H9 (cell line): ENCODE measurements around the gene SATB2. TPM values are rescaled to one million over a fixed set of nuclear protein-coding genes. Genes with fewer than 3 reads are reported as not detected.

Source experiments
- DNase-seq: peaks from one replicate; pipeline ENCODE4 v3.0.0-alpha.2; 2017
- H2AFZ ChIP-seq: one replicate; pipeline ENCODE4 v1.6.1; 2013; ENCODE audit warnings: mild to moderate bottlenecking, low read length, control low read depth, moderate library complexity
- H2AK5ac ChIP-seq: 2 replicates; pipeline ENCODE4 v1.6.1; 2013; ENCODE audit warnings: low read length, control low read depth, mixed read lengths; ENCODE audit not compliant: insufficient read length
- H2BK120ac ChIP-seq: one replicate; pipeline ENCODE4 v1.6.1; 2013; ENCODE audit warnings: low read depth, mild to moderate bottlenecking, low read length, control low read depth, inconsistent platforms; ENCODE audit not compliant: poor library complexity, severe bottlenecking
- H2BK12ac ChIP-seq: 2 replicates; pipeline ENCODE4 v1.6.1; 2013; ENCODE audit warnings: low read length, control low read depth, mixed read lengths, low read depth; ENCODE audit not compliant: insufficient read length
- H2BK15ac ChIP-seq: 2 replicates; pipeline ENCODE4 v1.6.1; 2013; ENCODE audit warnings: low read depth, low read length, control low read depth
- H2BK20ac ChIP-seq: one replicate; pipeline ENCODE4 v1.6.1; 2013; ENCODE audit warnings: low read depth, mild to moderate bottlenecking, low read length, control low read depth, inconsistent platforms; ENCODE audit not compliant: poor library complexity, severe bottlenecking
- H2BK5ac ChIP-seq: 2 replicates; pipeline ENCODE4 v1.6.1; 2013; ENCODE audit warnings: low read length, control low read depth, mixed read lengths; ENCODE audit not compliant: insufficient read length
- H3K14ac ChIP-seq: 2 replicates; pipeline ENCODE4 v1.6.1; 2013; ENCODE audit warnings: low read length, control low read depth; ENCODE audit not compliant: insufficient read depth
- H3K18ac ChIP-seq: 2 replicates; pipeline ENCODE4 v1.6.1; 2013; ENCODE audit warnings: low read depth, mild to moderate bottlenecking, mixed read lengths, low read length, control low read depth; ENCODE audit not compliant: insufficient read length
- H3K23ac ChIP-seq: 2 replicates; pipeline ENCODE4 v1.6.1; 2013; ENCODE audit warnings: low read length, control low read depth, mixed read lengths, low read depth; ENCODE audit not compliant: insufficient read length
- H3K23me2 ChIP-seq: 2 replicates; pipeline ENCODE4 v1.6.1; 2013; ENCODE audit warnings: low read depth, mild to moderate bottlenecking, mixed read lengths, low read length, control low read depth; ENCODE audit not compliant: insufficient read length, poor library complexity, severe bottlenecking
- H3K27ac ChIP-seq: 2 replicates; pipeline ENCODE4 v1.5.1; 2013; ENCODE audit warnings: low read length, control low read depth, mixed read lengths, low read depth; ENCODE audit not compliant: insufficient read length
- H3K27me3 ChIP-seq: 2 replicates; pipeline ENCODE4 v1.6.1; 2013; ENCODE audit warnings: low read length, control low read depth, inconsistent platforms; ENCODE audit not compliant: insufficient read depth
- H3K4ac ChIP-seq: 2 replicates; pipeline ENCODE4 v1.6.1; 2013; ENCODE audit warnings: low read depth, mild to moderate bottlenecking, control low read depth, inconsistent platforms, low read length, moderate library complexity
- H3K4me1 ChIP-seq: 2 replicates; pipeline ENCODE4 v1.6.1; 2013; ENCODE audit warnings: low read length, control low read depth, inconsistent platforms; ENCODE audit not compliant: insufficient read depth
- H3K4me2 ChIP-seq: 2 replicates; pipeline ENCODE4 v1.6.1; 2013; ENCODE audit warnings: low read length, control low read depth, mixed read lengths; ENCODE audit not compliant: insufficient read length, insufficient read depth
- H3K56ac ChIP-seq: 2 replicates; pipeline ENCODE4 v1.6.1; 2013; ENCODE audit warnings: low read depth, mild to moderate bottlenecking, mixed read lengths, low read length, control low read depth; ENCODE audit not compliant: insufficient read length
- H3K79me1 ChIP-seq: 2 replicates; pipeline ENCODE4 v1.6.1; 2013; ENCODE audit warnings: low read depth, mild to moderate bottlenecking, moderate library complexity, low read length, control low read depth, inconsistent platforms; ENCODE audit not compliant: insufficient read depth, poor library complexity, severe bottlenecking
- H3K79me2 ChIP-seq: 2 replicates; pipeline ENCODE4 v1.6.1; 2013; ENCODE audit warnings: low read length, control low read depth, inconsistent platforms; ENCODE audit not compliant: insufficient read depth
- H3K9ac ChIP-seq: 2 replicates; pipeline ENCODE4 v1.6.1; 2013; ENCODE audit warnings: low read length, control low read depth, mixed read lengths; ENCODE audit not compliant: insufficient read length; ENCODE audit errors: extremely low read depth
- H3K9me3 ChIP-seq: one replicate; pipeline ENCODE4 v1.6.1; 2013; ENCODE audit warnings: low read depth, low read length, inconsistent platforms; ENCODE audit not compliant: control insufficient read depth
- H3T11ph ChIP-seq: one replicate; pipeline ENCODE4 v1.6.1; 2013; ENCODE audit warnings: mild to moderate bottlenecking, low read length, control low read depth, inconsistent platforms
- H4K20me1 ChIP-seq: one replicate; pipeline ENCODE4 v1.6.1; 2013; ENCODE audit not compliant: control insufficient read depth, insufficient read length, insufficient read depth
- H4K5ac ChIP-seq: 2 replicates; pipeline ENCODE4 v1.6.1; 2013; ENCODE audit warnings: low read depth, mild to moderate bottlenecking, mixed read lengths, low read length, control low read depth; ENCODE audit not compliant: insufficient read length
- H4K8ac ChIP-seq: replicated peaks from 2 replicates; pipeline ENCODE4 v1.6.1; 2013; ENCODE audit warnings: low read length, control low read depth, mixed read lengths, low read depth; ENCODE audit not compliant: insufficient read length
- H4K91ac ChIP-seq: 2 replicates; pipeline ENCODE4 v1.6.1; 2013; ENCODE audit warnings: low read depth, mild to moderate bottlenecking, moderate library complexity, mixed read lengths, low read length, control low read depth; ENCODE audit not compliant: insufficient read length
- H3K27ac Mint-ChIP-seq, 3 experiments: 2 replicates in 2 of 3; 3 replicates in 1 of 3; pipeline ENCODE4 v1.8.0; 2020 to 2021; ENCODE audit warnings: mixed read lengths in 3 of 3, mild to moderate bottlenecking in 1 of 3, moderate library complexity in 1 of 3
- H3K27me3 Mint-ChIP-seq: 2 replicates; pipeline ENCODE4 v1.8.0; 2021; ENCODE audit warnings: low read depth, mild to moderate bottlenecking, moderate library complexity, mixed read lengths
- H3K36me3 Mint-ChIP-seq, 3 experiments: 2 replicates in 2 of 3; 3 replicates in 1 of 3; pipeline ENCODE4 v1.8.0; 2020 to 2021; ENCODE audit warnings: low read depth in 3 of 3, mixed read lengths in 3 of 3; ENCODE audit not compliant: insufficient read depth in 1 of 3
- H3K4me1 Mint-ChIP-seq, 2 experiments: 2 replicates each; pipeline ENCODE4 v1.8.0; 2020; ENCODE audit warnings: mixed read lengths in 2 of 2
- H3K4me3 Mint-ChIP-seq, 2 experiments: 2 replicates in 1 of 2; 3 replicates in 1 of 2; pipeline ENCODE4 v1.8.0; 2020 to 2021; ENCODE audit warnings: mild to moderate bottlenecking in 2 of 2, mixed read lengths in 2 of 2, moderate library complexity in 1 of 2
- H3K9me3 Mint-ChIP-seq, 2 experiments: 2 replicates in 1 of 2; 3 replicates in 1 of 2; pipeline ENCODE4 v1.8.0; 2020; ENCODE audit warnings: mild to moderate bottlenecking in 2 of 2, mixed read lengths in 2 of 2, moderate library complexity in 1 of 2
- WGBS: extraction: QIAGEN DNeasy Blood & Tissue Kit; methylation state at CpG from one replicate; pipeline ENCODE4 v1.1.7; 2013; ENCODE audit warnings: missing lambda C conversion rate, low lambda C conversion rate, mixed read lengths; ENCODE audit not compliant: insufficient read length; ENCODE audit errors: extremely low coverage; 5-methylcytosine and 5-hydroxymethylcytosine counted together
- total RNA-seq: library from RNA; stranded (reverse); gene quantifications from 2 replicates; pipeline ENCODE4 v1.2.1, GENCODE V29; 2021
- TF ChIP-seq, protein P1 (sequence below): fragments of 200-600 bp; sonication (generic); conservative IDR thresholded peaks from 3 replicates; pipeline ENCODE4 v1.8.0; 2021; ENCODE audit warnings: antibody characterized with exemption, mild to moderate bottlenecking

SATB2 gene
- total RNA-seq, 1 experiment from 2014 or later = 23.8 TPM

DNA sequence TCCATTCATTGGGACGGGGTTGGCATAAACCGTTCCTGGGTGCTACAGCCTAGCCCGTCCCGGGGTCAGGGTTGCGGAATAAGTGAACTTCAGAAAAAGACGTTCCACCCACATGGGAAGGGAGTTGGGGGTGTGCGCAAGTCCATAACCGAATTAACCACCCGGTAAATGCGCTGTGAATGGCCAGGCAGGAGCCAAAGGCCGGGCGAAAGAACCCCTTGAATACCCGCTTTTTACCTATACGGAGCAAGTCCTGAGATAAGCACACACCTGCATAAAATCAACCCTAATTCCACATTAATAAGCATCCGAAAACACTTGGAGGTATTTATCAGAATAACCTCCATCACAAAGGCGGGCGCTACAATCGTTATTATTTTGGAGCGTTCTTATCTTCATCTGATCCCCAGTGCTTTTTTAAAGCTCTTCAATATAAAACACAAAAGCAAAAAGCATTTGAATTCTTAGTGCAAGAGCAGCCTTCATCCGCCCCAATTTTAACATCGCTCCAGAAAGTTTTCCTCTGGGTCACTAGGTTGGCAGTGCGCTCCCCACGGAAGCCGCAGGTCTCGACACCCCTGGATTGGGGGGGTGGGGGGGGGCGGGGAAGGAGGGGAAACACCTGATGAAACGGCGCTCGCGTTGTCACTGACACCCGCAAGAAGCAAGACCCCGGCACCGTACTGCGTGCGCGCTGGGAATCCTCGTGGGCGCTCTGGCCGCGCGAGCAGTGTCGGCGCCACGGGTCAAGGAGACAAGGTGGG is 1.2 kb downstream of the SATB2 start:
- peaks cover 34% of the 10 kb centered on the region for H3K27me3 Mint-ChIP-seq
- Histone ChIP-seq H3K14ac (no peak overlapping the region), H3K18ac (no peak overlapping the region), H2BK12ac (no peak overlapping the region), H3K9ac (no peak overlapping the region), H3K4me1 (no peaks in the 10 kb centered on the region), H4K91ac (no peak overlapping the region), H3K9me3 (no peaks in the 10 kb centered on the region), H3T11ph (no peak overlapping the region), H2BK5ac (no peak overlapping the region), H3K79me2 (no peaks in the 10 kb centered on the region), H3K79me1 (no peaks in the 10 kb centered on the region), H4K8ac (no peak overlapping the region), H3K27ac (no peak overlapping the region), H2AFZ (no peak overlapping the region), H4K5ac (no peak overlapping the region), H2AK5ac (no peak overlapping the region), H2BK120ac (no peak overlapping the region), H2BK20ac (no peak overlapping the region), H3K23me2 (peaks cover 28% of the 10 kb centered on the region), H3K56ac (no peak overlapping the region), H2BK15ac (no peak overlapping the region), H3K23ac (no peak overlapping the region), H3K27me3 (peaks cover 2% of the 10 kb centered on the region; the same call in 1 of the 2 replicates), H3K4ac (no peak overlapping the region), H4K20me1 (no peaks in the 10 kb centered on the region), H3K4me2 (peak overlapping the region; percentile 92)
- no CpG with 5 or more reads among the region's 44 CpGs for WGBS
- peaks cover 27 to 34% of the 10 kb centered on the region in 2 experiments for H3K4me1 Mint-ChIP-seq
- H3K9me3 Mint-ChIP-seq = no peaks in the 10 kb centered on the region; a peak in 1 of 5 replicates
- no peak overlapping the region for H3K27ac Mint-ChIP-seq
- H3K36me3 Mint-ChIP-seq = peaks cover 0 to 1% (median 0%) of the 10 kb centered on the region in 3 experiments; a peak in 2 of 7 replicates
- DNase-seq = no peak
- TF ChIP-seq, protein P1, sequence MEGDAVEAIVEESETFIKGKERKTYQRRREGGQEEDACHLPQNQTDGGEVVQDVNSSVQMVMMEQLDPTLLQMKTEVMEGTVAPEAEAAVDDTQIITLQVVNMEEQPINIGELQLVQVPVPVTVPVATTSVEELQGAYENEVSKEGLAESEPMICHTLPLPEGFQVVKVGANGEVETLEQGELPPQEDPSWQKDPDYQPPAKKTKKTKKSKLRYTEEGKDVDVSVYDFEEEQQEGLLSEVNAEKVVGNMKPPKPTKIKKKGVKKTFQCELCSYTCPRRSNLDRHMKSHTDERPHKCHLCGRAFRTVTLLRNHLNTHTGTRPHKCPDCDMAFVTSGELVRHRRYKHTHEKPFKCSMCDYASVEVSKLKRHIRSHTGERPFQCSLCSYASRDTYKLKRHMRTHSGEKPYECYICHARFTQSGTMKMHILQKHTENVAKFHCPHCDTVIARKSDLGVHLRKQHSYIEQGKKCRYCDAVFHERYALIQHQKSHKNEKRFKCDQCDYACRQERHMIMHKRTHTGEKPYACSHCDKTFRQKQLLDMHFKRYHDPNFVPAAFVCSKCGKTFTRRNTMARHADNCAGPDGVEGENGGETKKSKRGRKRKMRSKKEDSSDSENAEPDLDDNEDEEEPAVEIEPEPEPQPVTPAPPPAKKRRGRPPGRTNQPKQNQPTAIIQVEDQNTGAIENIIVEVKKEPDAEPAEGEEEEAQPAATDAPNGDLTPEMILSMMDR = no peak
- H3K4me3 Mint-ChIP-seq = peak overlapping the region; percentile 86 to 95
